A673 (cell line): ENCODE measurements around the gene PALM2AKAP2. TPM values are rescaled to one million over a fixed set of nuclear protein-coding genes. Genes with fewer than 3 reads are reported as not detected.
"Not testable (repeated sequence)": the region's sequence is repeated elsewhere in the genome, so short reads cannot be mapped to it uniquely, and the experiment has no call there.

Experiments used
- BruUV-seq: library from RNA; stranded (reverse); fragments of 400-500 nt; replicated peaks from 2 replicates; lab custom pipeline; 2021; lab: Mats Ljungman, UMichigan
- CTCF ChIA-PET: fragments of 300-600 bp; sonication (Branson Sonifier 250); formaldehyde crosslinking; loops from one replicate; lab custom pipeline; 2022; ENCODE audit warnings: antibody characterized with exemption; lab: Charles Lee
- POLR2A ChIA-PET: fragments of 300-600 bp; sonication (Branson Sonifier 250); formaldehyde crosslinking; loops from one replicate; lab custom pipeline; 2022; ENCODE audit warnings: antibody characterized with exemption; ENCODE audit not compliant: low non-redundant PET; lab: Charles Lee
- DNase-seq: peaks from one replicate; pipeline ENCODE4 v3.0.0-alpha.2; 2015; ENCODE audit warnings: low spot score
- H3K27ac ChIP-seq: fragments of 200-600 bp; sonication (generic); 2 replicates; pipeline ENCODE4 v1.5.1; 2016; ENCODE audit warnings: mixed run types, low read depth, mild to moderate bottlenecking, mixed read lengths, antibody characterized with exemption, low read length; ENCODE audit not compliant: poor library complexity, severe bottlenecking
- H3K27me3 ChIP-seq: fragments of 200-600 bp; sonication (generic); replicated peaks from 2 replicates; pipeline ENCODE4 v1.6.1; 2017; ENCODE audit warnings: mixed run types, low read depth, mild to moderate bottlenecking, mixed read lengths, antibody characterized with exemption, low read length; ENCODE audit not compliant: insufficient read depth, poor library complexity
- H3K36me3 ChIP-seq: fragments of 200-600 bp; sonication (generic); 2 replicates; pipeline ENCODE4 v1.6.1; 2016; ENCODE audit warnings: mixed run types, mild to moderate bottlenecking, mixed read lengths, antibody characterized with exemption, low read length; ENCODE audit not compliant: insufficient read depth, poor library complexity, severe bottlenecking
- H3K4me1 ChIP-seq: fragments of 200-600 bp; sonication (generic); 2 replicates; pipeline ENCODE4 v1.6.1; 2017; ENCODE audit warnings: mixed run types, mild to moderate bottlenecking, mixed read lengths, antibody characterized with exemption, low read length; ENCODE audit not compliant: insufficient read depth, poor library complexity, severe bottlenecking
- H3K4me3 ChIP-seq: fragments of 200-600 bp; sonication (generic); 2 replicates; pipeline ENCODE4 v1.5.1; 2016; ENCODE audit warnings: low read depth, mixed run types, mild to moderate bottlenecking, mixed read lengths, low read length; ENCODE audit not compliant: poor library complexity, severe bottlenecking
- H3K9me3 ChIP-seq: fragments of 200-600 bp; sonication (generic); 2 replicates; pipeline ENCODE4 v1.6.1; 2016; ENCODE audit warnings: mixed run types, low read depth, mild to moderate bottlenecking, mixed read lengths, antibody characterized with exemption, low read length; ENCODE audit not compliant: poor library complexity, severe bottlenecking
- EZH2 ChIP-seq: fragments of 200-600 bp; sonication (generic); IDR thresholded peaks from 2 replicates; pipeline ENCODE4 v1.6.1; 2017; ENCODE audit warnings: borderline replicate concordance, low read depth, mild to moderate bottlenecking, mixed read lengths, antibody characterized with exemption, low read length; ENCODE audit not compliant: poor library complexity, severe bottlenecking
- intact Hi-C: fragments of 100-400 bp; cut with micrococcal nuclease; formaldehyde crosslinking; loops from one replicate; pipeline ENCODE4 v1.10.0; 2022; ENCODE audit not compliant: unreplicated experiment
- total RNA-seq: library from RNA; stranded (reverse); gene quantifications from 2 replicates; pipeline ENCODE4 v1.2.3, GENCODE V29; 2021
- TF ChIP-seq, protein P1 (sequence below): fragments of 300-800, 200-600 bp; sonication (generic); conservative IDR thresholded peaks from 2 replicates; pipeline ENCODE4 v1.5.1; 2017; ENCODE audit warnings: low read depth, mild to moderate bottlenecking, antibody characterized with exemption, low read length, moderate library complexity, mixed read lengths

PALM2AKAP2 gene
- total RNA-seq, 1 experiment from 2014 or later: 5.0 TPM

DNA sequence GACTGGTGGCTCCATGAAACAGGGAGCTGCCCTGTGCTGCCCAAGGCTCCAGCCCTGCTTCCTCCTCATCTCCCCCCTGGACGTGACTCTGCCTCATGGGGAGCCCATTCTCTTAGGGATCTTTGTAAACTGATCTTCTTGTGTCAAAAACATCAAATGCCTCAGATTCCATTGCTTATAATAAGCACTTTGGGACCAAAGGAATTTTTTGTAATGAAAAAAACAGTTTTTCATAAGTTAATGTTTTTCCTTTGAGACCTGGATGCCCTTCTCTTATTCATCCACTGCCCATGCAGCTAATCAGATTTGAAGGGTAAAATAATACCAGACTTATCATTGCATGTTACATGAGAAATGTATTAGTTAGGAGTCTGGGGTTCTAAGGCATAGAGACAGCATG lies 41.7 kb downstream of the PALM2AKAP2 start:
- CTCF ChIA-PET: no interaction called here
- TF ChIP-seq, protein P1, sequence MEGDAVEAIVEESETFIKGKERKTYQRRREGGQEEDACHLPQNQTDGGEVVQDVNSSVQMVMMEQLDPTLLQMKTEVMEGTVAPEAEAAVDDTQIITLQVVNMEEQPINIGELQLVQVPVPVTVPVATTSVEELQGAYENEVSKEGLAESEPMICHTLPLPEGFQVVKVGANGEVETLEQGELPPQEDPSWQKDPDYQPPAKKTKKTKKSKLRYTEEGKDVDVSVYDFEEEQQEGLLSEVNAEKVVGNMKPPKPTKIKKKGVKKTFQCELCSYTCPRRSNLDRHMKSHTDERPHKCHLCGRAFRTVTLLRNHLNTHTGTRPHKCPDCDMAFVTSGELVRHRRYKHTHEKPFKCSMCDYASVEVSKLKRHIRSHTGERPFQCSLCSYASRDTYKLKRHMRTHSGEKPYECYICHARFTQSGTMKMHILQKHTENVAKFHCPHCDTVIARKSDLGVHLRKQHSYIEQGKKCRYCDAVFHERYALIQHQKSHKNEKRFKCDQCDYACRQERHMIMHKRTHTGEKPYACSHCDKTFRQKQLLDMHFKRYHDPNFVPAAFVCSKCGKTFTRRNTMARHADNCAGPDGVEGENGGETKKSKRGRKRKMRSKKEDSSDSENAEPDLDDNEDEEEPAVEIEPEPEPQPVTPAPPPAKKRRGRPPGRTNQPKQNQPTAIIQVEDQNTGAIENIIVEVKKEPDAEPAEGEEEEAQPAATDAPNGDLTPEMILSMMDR: no peak
- no peak for TF ChIP-seq EZH2
- Histone ChIP-seq H3K4me3 (no peak overlapping the region), H3K27ac (no peak overlapping the region), H3K27me3 (no peaks in the 10 kb centered on the region), H3K36me3 (no peaks in the 10 kb centered on the region), H3K4me1 (peaks cover 9% of the 10 kb centered on the region), H3K9me3 (no peaks in the 10 kb centered on the region)
- no TSS peak for BruUV-seq
- POLR2A ChIA-PET: no interaction called here
- intact Hi-C loops: no loop called here
- DNase-seq: no peak

DNA sequence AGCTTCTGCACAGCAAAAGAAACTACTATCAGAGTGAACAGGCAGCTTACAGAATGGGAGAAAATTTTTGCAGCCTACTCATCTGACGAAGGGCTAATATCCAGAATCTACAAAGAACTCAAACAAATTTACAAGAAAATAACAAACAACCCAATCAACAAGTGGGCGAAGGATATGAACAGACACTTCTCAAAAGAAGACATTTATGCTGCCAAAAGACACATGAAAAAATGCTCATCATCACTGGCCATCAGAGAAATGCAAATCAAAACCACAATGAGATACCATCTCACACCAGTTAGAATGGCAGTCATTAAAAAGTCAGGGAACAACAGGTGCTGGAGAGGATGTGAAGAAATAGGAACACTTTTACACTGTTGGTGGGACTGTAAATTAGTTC lies 45.4 kb downstream of the PALM2AKAP2 start:
- intact Hi-C loops, H3K9me3 ChIP-seq, DNase-seq, H3K27ac ChIP-seq, H3K4me1 ChIP-seq, H3K27me3 ChIP-seq, H3K36me3 ChIP-seq, POLR2A ChIA-PET, BruUV-seq, CTCF ChIA-PET, H3K4me3 ChIP-seq: not testable (repeated sequence)

DNA sequence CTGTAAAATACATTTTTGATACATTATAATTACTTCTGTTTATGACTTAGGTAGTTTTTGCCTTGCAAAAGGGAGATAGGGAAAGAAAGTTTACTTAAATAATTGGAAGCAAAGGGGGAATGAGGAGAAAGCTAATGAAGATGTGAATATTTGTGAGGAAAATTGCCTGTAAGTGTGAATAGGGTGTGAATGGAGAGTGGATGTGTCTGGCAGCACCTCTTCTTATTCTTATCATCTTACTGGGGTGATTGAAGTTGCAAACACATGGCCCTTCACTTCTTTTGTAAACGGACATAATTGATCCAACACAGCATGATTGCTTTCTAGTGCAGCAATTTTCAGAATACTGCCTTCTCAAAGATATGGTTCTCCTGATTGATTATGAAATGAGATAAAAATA lies 46.6 kb downstream of the PALM2AKAP2 start:
- no peak overlapping the region for H3K27ac ChIP-seq
- ChIA-PET POLR2A (no interaction called here), CTCF (no interaction called here)
- no TSS peak for BruUV-seq
- H3K9me3 ChIP-seq: no peaks in the 10 kb centered on the region
- H3K4me3 ChIP-seq: no peak overlapping the region
- no peaks in the 10 kb centered on the region for H3K27me3 ChIP-seq
- H3K36me3 ChIP-seq: no peaks in the 10 kb centered on the region
- TF ChIP-seq EZH2: no peak
- TF ChIP-seq, protein P1: no peak
- no peak for DNase-seq
- intact Hi-C loops: no loop called here
- no peaks in the 10 kb centered on the region for H3K4me1 ChIP-seq

DNA sequence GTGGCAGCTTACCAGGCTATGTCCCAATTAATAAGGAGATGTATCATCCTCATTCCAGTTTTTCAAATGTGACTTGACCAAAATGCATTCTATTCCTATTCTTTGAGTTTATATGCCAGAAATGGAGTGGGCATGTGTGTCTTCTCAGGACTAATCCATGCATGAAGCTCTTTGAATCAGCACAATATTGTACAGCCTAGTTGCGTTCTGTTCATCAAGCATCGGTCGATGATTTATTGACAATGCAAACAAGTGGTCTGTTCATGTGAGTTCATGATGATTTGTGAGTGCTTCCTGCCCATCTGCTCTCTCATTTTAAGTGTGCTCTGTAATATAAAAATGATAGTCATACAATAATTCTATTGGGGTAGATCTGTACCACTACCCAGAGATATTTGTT lies 48.3 kb downstream of the PALM2AKAP2 start:
- Histone ChIP-seq H3K4me3 (no peak overlapping the region), H3K9me3 (no peaks in the 10 kb centered on the region), H3K27ac (no peak overlapping the region), H3K4me1 (no peaks in the 10 kb centered on the region), H3K27me3 (no peaks in the 10 kb centered on the region), H3K36me3 (no peaks in the 10 kb centered on the region)
- CTCF ChIA-PET: no interaction called here
- intact Hi-C loops: no loop called here
- POLR2A ChIA-PET: no interaction called here
- no peak for DNase-seq
- TF ChIP-seq EZH2: no peak
- TF ChIP-seq, protein P1: no peak
- BruUV-seq: no TSS peak
